Rectal smooth muscle tissue (tissue), 1 donor: ENCODE results near the gene NR2C1.
A peak's percentile ranks its signal among the peaks of the same experiment; 100 is the strongest.

Experiments used
- H3K27ac ChIP-seq: one replicate; pipeline ENCODE4 v1.7.0; 2013; ENCODE audit warnings: low read depth, low read length, inconsistent platforms
- H3K27me3 ChIP-seq: one replicate; pipeline ENCODE4 v1.7.0; 2013; ENCODE audit warnings: low read length; ENCODE audit not compliant: control insufficient read depth, insufficient read depth
- H3K36me3 ChIP-seq: one replicate; pipeline ENCODE4 v1.7.0; 2013; ENCODE audit warnings: low read length; ENCODE audit not compliant: control insufficient read depth, insufficient read depth
- H3K4me1 ChIP-seq: one replicate; pipeline ENCODE4 v1.7.0; 2013; ENCODE audit warnings: low read length; ENCODE audit not compliant: control insufficient read depth, insufficient read depth
- H3K4me3 ChIP-seq: one replicate; pipeline ENCODE4 v1.7.0; 2013; ENCODE audit warnings: low read length
- H3K9ac ChIP-seq: one replicate; pipeline ENCODE4 v1.7.0; 2013; ENCODE audit warnings: low read length

NR2C1 gene

GRCh38 chr12:95073698-95074520 is 491 bp upstream of the NR2C1 start:
- Histone ChIP-seq H3K4me1 (no peaks in the 10 kb centered on the region), H3K36me3 (no peaks in the 10 kb centered on the region), H3K27me3 (no peaks in the 10 kb centered on the region), H3K4me3 (peak overlapping the region; percentile 88), H3K27ac (no peak overlapping the region), H3K9ac (no peak overlapping the region)

GRCh38 chr12:95070378-95070777 is 3.0 kb downstream of the NR2C1 start:
- H3K4me1 ChIP-seq: no peaks in the 10 kb centered on the region
- no peak overlapping the region for H3K27ac ChIP-seq
- H3K36me3 ChIP-seq: no peaks in the 10 kb centered on the region
- no peaks in the 10 kb centered on the region for H3K27me3 ChIP-seq
- no peak overlapping the region for H3K9ac ChIP-seq
- H3K4me3 ChIP-seq: no peak overlapping the region

- Histone ChIP-seq H3K36me3 (peaks cover 7% of the 10 kb centered on the region), H3K4me1 (no peaks in the 10 kb centered on the region), H3K9ac (no peak overlapping the region), H3K27me3 (no peaks in the 10 kb centered on the region), H3K27ac (no peak overlapping the region), H3K4me3 (no peak overlapping the region)
These were observed 7.1 kb downstream of the NR2C1 start for GRCh38 chr12:95066091-95066855.

GRCh38 chr12:95060951-95061350 is 12.5 kb downstream of the NR2C1 start:
- peaks cover 13% of the 10 kb centered on the region for H3K36me3 ChIP-seq
- H3K27me3 ChIP-seq: no peaks in the 10 kb centered on the region
- no peak overlapping the region for H3K9ac ChIP-seq
- no peak overlapping the region for H3K27ac ChIP-seq
- no peaks in the 10 kb centered on the region for H3K4me1 ChIP-seq
- no peak overlapping the region for H3K4me3 ChIP-seq

GRCh38 chr12:95059984-95060383 is 13.4 kb downstream of the NR2C1 start:
- no peak overlapping the region for H3K9ac ChIP-seq
- H3K27me3 ChIP-seq: no peaks in the 10 kb centered on the region
- H3K27ac ChIP-seq: no peak overlapping the region
- peaks cover 15% of the 10 kb centered on the region for H3K36me3 ChIP-seq
- H3K4me1 ChIP-seq: no peaks in the 10 kb centered on the region
- no peak overlapping the region for H3K4me3 ChIP-seq

- Histone ChIP-seq H3K27me3 (no peaks in the 10 kb centered on the region), H3K4me1 (no peaks in the 10 kb centered on the region), H3K4me3 (no peak overlapping the region), H3K9ac (no peak overlapping the region), H3K36me3 (peaks cover 13% of the 10 kb centered on the region), H3K27ac (no peak overlapping the region)
These were observed 16.0 kb downstream of the NR2C1 start for GRCh38 chr12:95057424-95057823.

GRCh38 chr12:95055057-95055456 is 18.4 kb downstream of the NR2C1 start:
- peaks cover 8% of the 10 kb centered on the region for H3K36me3 ChIP-seq
- no peaks in the 10 kb centered on the region for H3K4me1 ChIP-seq
- H3K27ac ChIP-seq: no peak overlapping the region
- no peaks in the 10 kb centered on the region for H3K27me3 ChIP-seq
- H3K9ac ChIP-seq: no peak overlapping the region
- no peak overlapping the region for H3K4me3 ChIP-seq

- Histone ChIP-seq H3K27ac (no peak overlapping the region), H3K4me1 (no peaks in the 10 kb centered on the region), H3K4me3 (no peak overlapping the region), H3K36me3 (peaks cover 8% of the 10 kb centered on the region), H3K27me3 (no peaks in the 10 kb centered on the region), H3K9ac (no peak overlapping the region)
These were observed 19.2 kb downstream of the NR2C1 start for GRCh38 chr12:95054206-95054605.

- no peaks in the 10 kb centered on the region for H3K4me1 ChIP-seq
- no peak overlapping the region for H3K27ac ChIP-seq
- no peak overlapping the region for H3K9ac ChIP-seq
- no peak overlapping the region for H3K4me3 ChIP-seq
- peaks cover 6% of the 10 kb centered on the region for H3K36me3 ChIP-seq
- H3K27me3 ChIP-seq: no peaks in the 10 kb centered on the region
These were observed 22.2 kb downstream of the NR2C1 start for GRCh38 chr12:95051241-95051640.

GRCh38 chr12:95037906-95038305 is 35.5 kb downstream of the NR2C1 start:
- H3K36me3 ChIP-seq: peaks cover 3% of the 10 kb centered on the region
- no peaks in the 10 kb centered on the region for H3K27me3 ChIP-seq
- no peak overlapping the region for H3K4me3 ChIP-seq
- no peak overlapping the region for H3K27ac ChIP-seq
- H3K9ac ChIP-seq: no peak overlapping the region
- H3K4me1 ChIP-seq: no peaks in the 10 kb centered on the region

- Histone ChIP-seq H3K4me1 (no peaks in the 10 kb centered on the region), H3K36me3 (peaks cover 7% of the 10 kb centered on the region), H3K4me3 (no peak overlapping the region), H3K9ac (no peak overlapping the region), H3K27ac (no peak overlapping the region), H3K27me3 (no peaks in the 10 kb centered on the region)
These were observed 38.7 kb downstream of the NR2C1 start for GRCh38 chr12:95034750-95035149.

GRCh38 chr12:95022477-95022876 is 50.9 kb downstream of the NR2C1 start:
- Histone ChIP-seq H3K36me3 (no peaks in the 10 kb centered on the region), H3K27ac (no peak overlapping the region), H3K4me3 (no peak overlapping the region), H3K4me1 (no peaks in the 10 kb centered on the region), H3K27me3 (no peaks in the 10 kb centered on the region), H3K9ac (no peak overlapping the region)
